OCI-LY7 (cell line): ENCODE results near the gene CREB5. TPM values are rescaled to one million over a fixed set of nuclear protein-coding genes. Genes with fewer than 3 reads are reported as not detected.

Experiments
- BruUV-seq: library from RNA; stranded (reverse); fragments of 400-500 nt; replicated peaks from 2 replicates; lab custom pipeline; 2021; lab: Mats Ljungman, UMichigan
- CTCF ChIA-PET: fragments of 300-600 bp; sonication (Branson Sonifier 250); formaldehyde crosslinking; loops from one replicate; lab custom pipeline; 2022; ENCODE audit warnings: antibody characterized with exemption; ENCODE audit not compliant: unreplicated experiment; lab: Charles Lee
- POLR2A ChIA-PET: fragments of 300-600 bp; sonication (Branson Sonifier 250); formaldehyde crosslinking; loops from one replicate; lab custom pipeline; 2022; ENCODE audit warnings: antibody characterized with exemption; lab: Charles Lee
- DNase-seq: peaks from one replicate; pipeline ENCODE4 v3.0.0-alpha.2; 2015; ENCODE audit warnings: low spot score
- H2AFZ ChIP-seq: fragments of 200-600 bp; sonication (generic), shearing (Covaris generic); 2 replicates; pipeline ENCODE4 v1.6.1; 2014; ENCODE audit warnings: mild to moderate bottlenecking, antibody characterized with exemption, low read length, moderate library complexity
- H3K27ac ChIP-seq: fragments of 200-600 bp; sonication (generic); 2 replicates; pipeline ENCODE4 v1.5.1; 2014; ENCODE audit warnings: mixed run types, low read depth, mild to moderate bottlenecking, moderate library complexity, low read length, inconsistent platforms; ENCODE audit not compliant: poor library complexity, severe bottlenecking
- H3K36me3 ChIP-seq: fragments of 200-600 bp; sonication (generic); 2 replicates; pipeline ENCODE4 v1.6.1; 2014; ENCODE audit warnings: mild to moderate bottlenecking, antibody characterized with exemption, low read length, moderate library complexity, mixed read lengths; ENCODE audit not compliant: insufficient read depth
- H3K4me1 ChIP-seq: fragments of 200-600 bp; sonication (generic); 2 replicates; pipeline ENCODE4 v1.5.1; 2014; ENCODE audit warnings: mild to moderate bottlenecking, low read length; ENCODE audit not compliant: insufficient read depth, poor library complexity, severe bottlenecking
- H3K4me2 ChIP-seq: fragments of 200-600 bp; sonication (generic); 2 replicates; pipeline ENCODE4 v1.6.1; 2014; ENCODE audit warnings: mild to moderate bottlenecking, low read length
- H3K4me3 ChIP-seq: fragments of 200-600 bp; sonication (generic); 2 replicates; pipeline ENCODE4 v1.5.1; 2014; ENCODE audit warnings: mild to moderate bottlenecking, low read depth, low read length; ENCODE audit not compliant: poor library complexity, severe bottlenecking
- H3K79me2 ChIP-seq: fragments of 200-600 bp; sonication (generic); 2 replicates; pipeline ENCODE4 v1.6.1; 2016; ENCODE audit warnings: low read depth, mild to moderate bottlenecking, low read length, moderate library complexity, mixed read lengths; ENCODE audit not compliant: insufficient read depth
- H3K9me2 ChIP-seq: fragments of 200-600 bp; sonication (generic); 2 replicates; pipeline ENCODE4 v1.6.1; 2016; ENCODE audit warnings: mild to moderate bottlenecking, low read length, mixed read lengths; ENCODE audit not compliant: insufficient read depth
- H3K9me3 ChIP-seq: fragments of 200-600 bp; sonication (generic); 2 replicates; pipeline ENCODE4 v1.6.1; 2014; ENCODE audit warnings: mild to moderate bottlenecking, mixed run types, low read length, mixed read lengths
- H4K20me1 ChIP-seq: fragments of 200-600 bp; sonication (generic); 2 replicates; pipeline ENCODE4 v1.6.1; 2014; ENCODE audit warnings: mild to moderate bottlenecking, antibody characterized with exemption, low read length, moderate library complexity, mixed read lengths; ENCODE audit not compliant: insufficient read depth
- CTCF ChIP-seq: fragments of 200-600 bp; sonication (generic); conservative IDR thresholded peaks from 2 replicates; pipeline ENCODE4 v1.5.1; 2014; ENCODE audit warnings: mild to moderate bottlenecking, antibody characterized with exemption, low read length, moderate library complexity, mixed read lengths
- EZH2phosphoT487 ChIP-seq: fragments of 200-600 bp; sonication (generic); IDR thresholded peaks from 2 replicates; pipeline ENCODE4 v1.6.1; 2018; ENCODE audit warnings: low read depth, borderline replicate concordance, mild to moderate bottlenecking, mixed run types, antibody characterized with exemption, low read length, moderate library complexity, mixed read lengths
- intact Hi-C: fragments of 100-400 bp; cut with micrococcal nuclease; formaldehyde crosslinking; loops from one replicate; pipeline ENCODE4 v1.10.0; 2022; ENCODE audit not compliant: unreplicated experiment
- total RNA-seq, 2 experiments: library from RNA; depleted of rRNA in 1 of 2; stranded (reverse); fragments of >200 nt in 1 of 2; shearing (Covaris generic) in 1 of 2; gene quantifications; 2 replicates each; pipeline ENCODE4 v1.2.3, GENCODE V29; 2014 to 2022

The CREB5 gene
- total RNA-seq, 2 experiments from 2014 or later: 2.0 to 13.3 TPM

- intact Hi-C loops: no loop called here
- no peak overlapping the region for H2AFZ ChIP-seq
- no peaks in the 10 kb centered on the region for H3K36me3 ChIP-seq
- H4K20me1 ChIP-seq: no peaks in the 10 kb centered on the region
- no peaks in the 10 kb centered on the region for H3K9me2 ChIP-seq
- no peak overlapping the region for H3K4me2 ChIP-seq
- TF ChIP-seq CTCF (no peak), EZH2phosphoT487 (no peak)
- no peaks in the 10 kb centered on the region for H3K9me3 ChIP-seq
- H3K4me1 ChIP-seq: no peaks in the 10 kb centered on the region
- no peak for DNase-seq
- no peak overlapping the region for H3K27ac ChIP-seq
- H3K4me3 ChIP-seq: no peak overlapping the region
- POLR2A ChIA-PET: interaction anchor here (1.1 kb wide), 1 partner anchor 12 kb away, joined by 3 read pairs; no protein-coding TSS in a partner anchor
- BruUV-seq: no TSS peak
- no peaks in the 10 kb centered on the region for H3K79me2 ChIP-seq
- CTCF ChIA-PET: no interaction called here
Observed at GRCh38 chr7:28542410-28542809, 130.1 kb downstream of the CREB5 start.

- Histone ChIP-seq H3K4me1 (no peaks in the 10 kb centered on the region), H3K4me2 (no peak overlapping the region), H2AFZ (no peak overlapping the region), H3K9me3 (no peaks in the 10 kb centered on the region), H3K79me2 (no peaks in the 10 kb centered on the region), H4K20me1 (no peaks in the 10 kb centered on the region), H3K9me2 (no peaks in the 10 kb centered on the region), H3K4me3 (no peak overlapping the region), H3K27ac (no peak overlapping the region), H3K36me3 (no peaks in the 10 kb centered on the region)
- intact Hi-C loops: no loop called here
- no TSS peak for BruUV-seq
- CTCF ChIA-PET: no interaction called here
- no peak for DNase-seq
- TF ChIP-seq EZH2phosphoT487: no peak
- no peak for TF ChIP-seq CTCF
- POLR2A ChIA-PET: no interaction called here
Observed at GRCh38 chr7:28544453-28545117, 132.3 kb downstream of the CREB5 start.

- H3K36me3 ChIP-seq: no peaks in the 10 kb centered on the region
- H3K9me2 ChIP-seq: no peaks in the 10 kb centered on the region
- H3K4me2 ChIP-seq: no peak overlapping the region
- BruUV-seq: no TSS peak
- POLR2A ChIA-PET: no interaction called here
- H3K4me1 ChIP-seq: no peaks in the 10 kb centered on the region
- CTCF ChIA-PET: no interaction called here
- H3K9me3 ChIP-seq: no peaks in the 10 kb centered on the region
- no peak for DNase-seq
- H4K20me1 ChIP-seq: no peaks in the 10 kb centered on the region
- no peak overlapping the region for H3K27ac ChIP-seq
- no peak overlapping the region for H3K4me3 ChIP-seq
- H2AFZ ChIP-seq: no peak overlapping the region
- TF ChIP-seq EZH2phosphoT487 (no peak), CTCF (no peak)
- intact Hi-C loops: no loop called here
- no peaks in the 10 kb centered on the region for H3K79me2 ChIP-seq
Observed at GRCh38 chr7:28546067-28546466, 133.7 kb downstream of the CREB5 start.
